OCI-LY3 (cell line): Measurements from ENCODE around the gene KAZN.

ENCODE experiments used
- CTCF ChIP-seq: fragments of 200-600, 300-600 bp; sonication (generic); IDR thresholded peaks from 2 replicates; pipeline ENCODE4 v1.5.1; 2014; ENCODE audit warnings: antibody characterized with exemption, low read length, low read depth
- EZH2phosphoT487 ChIP-seq: fragments of 200-600 bp; shearing (Covaris generic); IDR thresholded peaks from 2 replicates; pipeline ENCODE4 v1.6.1; 2018; ENCODE audit warnings: antibody characterized with exemption, mixed run types, low read depth

- TF ChIP-seq CTCF (no peak), EZH2phosphoT487 (no peak)
Observed at GRCh38 chr1:15013767-15014166, 415.3 kb downstream of the KAZN start.
